CD1c-positive myeloid dendritic cell (primary cell): ENCODE results near the gene MLLT11.

ENCODE experiments used
- DNase-seq: peaks from one replicate; pipeline ENCODE4 v3.0.0-alpha.2; 2016; ENCODE audit errors: extremely low spot score

Gene MLLT11

GRCh38 chr1:151060007-151060656, at the start of gene MLLT11:
TSS of gene MLLT11 (plus strand) at chr1:151060397. CDS start at chr1:151067225, 6,828 bp downstream.
- DNase-seq, result no peak

DNA sequence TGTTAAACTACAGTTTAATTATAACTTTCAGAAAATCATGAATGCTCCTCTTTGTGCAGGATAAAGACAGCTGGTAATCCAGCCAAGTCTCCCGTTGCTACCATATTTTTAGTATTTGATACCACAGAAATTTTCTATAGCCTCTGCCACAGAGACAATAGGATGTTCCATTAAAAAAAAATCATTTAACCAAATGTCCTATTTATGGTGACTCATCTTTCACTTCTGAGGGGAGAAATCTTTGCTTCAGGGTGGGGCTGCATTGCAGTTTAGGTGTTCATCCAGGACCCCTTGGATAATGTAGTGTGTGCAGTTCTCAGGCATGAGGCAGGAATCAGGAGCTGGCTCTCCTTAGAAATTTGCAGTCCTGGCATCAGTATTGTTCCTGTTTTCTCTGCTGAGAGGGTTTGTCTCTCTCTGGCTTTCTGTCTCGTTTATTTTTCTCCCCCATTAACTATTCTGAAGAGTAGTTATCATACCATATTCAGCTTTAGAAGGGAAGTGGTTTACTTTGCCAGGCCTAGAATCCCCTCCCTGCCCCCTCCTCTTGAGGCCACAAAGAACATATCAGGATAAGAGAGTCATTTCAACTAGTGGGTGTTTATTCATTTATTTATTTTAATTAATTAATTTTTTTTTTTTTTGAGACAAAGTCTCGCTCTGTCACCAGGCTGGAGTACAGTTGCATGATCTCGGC, 48.9 kb upstream of the MLLT11 start:
- no peak for DNase-seq

GRCh38 chr1:151012684-151013471, 47.3 kb upstream of the MLLT11 start:
- DNase-seq, result no peak

GRCh38 chr1:151013518-151013917, 46.7 kb upstream of the MLLT11 start:
- no peak for DNase-seq

DNA sequence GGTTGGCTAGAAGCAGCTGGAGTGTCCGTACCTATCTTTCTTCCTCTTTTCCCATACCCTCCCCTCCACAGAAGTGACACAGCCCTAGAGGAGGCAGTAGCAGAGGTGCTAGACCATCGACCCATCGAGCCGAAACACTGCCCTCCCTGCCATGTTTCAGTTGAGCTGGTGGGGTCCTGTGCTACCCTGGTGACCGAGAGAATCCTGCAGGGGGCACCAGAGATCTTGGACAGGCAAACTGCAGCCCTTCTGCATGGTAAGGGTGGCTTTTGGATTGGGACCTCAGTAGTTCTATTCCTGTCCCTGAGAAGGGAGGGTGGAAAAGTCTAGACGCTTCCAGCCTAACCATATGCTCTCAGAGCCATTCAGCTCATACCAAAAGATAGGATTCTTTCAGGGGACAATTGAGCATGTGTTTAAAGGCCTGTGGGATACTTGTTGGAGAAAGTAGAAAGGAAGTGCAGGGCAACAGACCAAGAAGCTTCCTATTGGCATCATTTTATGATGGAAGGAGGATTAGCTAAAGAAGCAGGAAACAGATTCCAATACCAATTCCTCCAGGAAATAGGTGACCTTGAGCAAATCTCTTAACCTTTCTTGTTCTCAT, 35.6 kb upstream of the MLLT11 start:
- DNase-seq, result peak; percentile 82

GRCh38 chr1:151026460-151026859, 33.7 kb upstream of the MLLT11 start:
- DNase-seq, result no peak

- no peak for DNase-seq
Observed at GRCh38 chr1:151032164-151032563, 28.0 kb upstream of the MLLT11 start.

- DNase-seq, result no peak
Observed at GRCh38 chr1:151035167-151035566, 25.0 kb upstream of the MLLT11 start.

DNA sequence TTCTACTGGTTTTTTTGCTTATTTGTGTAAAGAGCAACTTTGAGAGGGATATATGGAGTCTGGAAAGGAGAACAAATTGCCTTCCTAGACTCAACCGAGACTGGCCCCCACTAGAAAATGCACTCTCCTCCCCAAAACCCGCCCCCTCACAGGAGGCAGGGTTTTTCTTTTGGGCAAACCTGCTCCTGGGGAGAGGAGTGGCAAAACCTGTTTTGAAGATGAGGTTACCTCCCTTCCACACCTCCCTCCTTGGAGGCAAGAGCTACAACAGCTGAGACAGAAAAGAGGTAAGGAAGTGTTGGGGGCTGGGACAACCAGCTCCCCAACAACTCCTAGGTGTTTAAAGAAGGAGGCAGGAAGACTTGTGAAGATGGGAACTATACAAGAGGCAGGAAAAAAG, 23.8 kb upstream of the MLLT11 start, which contains the start of gene BNIPL:
BNIPL (plus strand) TSS at position 231 of the 400 bp plus-strand sequence; CDS start at position 371, 140 bp downstream.
- DNase-seq, result no peak

DNA sequence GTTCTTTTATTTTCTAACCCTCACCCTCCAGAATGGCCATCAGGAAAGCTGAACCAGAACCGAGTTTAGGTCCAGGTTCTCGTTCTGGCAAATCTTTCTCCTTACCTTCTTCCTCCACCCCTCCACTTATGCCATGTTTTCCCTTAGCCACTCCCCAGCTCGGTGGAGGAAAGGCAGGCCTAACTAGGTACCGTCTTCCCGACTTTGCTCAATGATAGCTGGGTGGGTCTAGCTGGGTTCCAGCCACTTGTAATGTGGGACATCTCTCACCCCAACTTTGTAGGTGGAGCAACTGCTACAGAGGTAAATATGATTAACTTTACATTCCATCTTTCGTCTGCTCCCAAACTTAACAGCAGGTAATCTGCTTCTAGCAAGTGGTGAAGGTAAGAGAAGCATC, 23.2 kb upstream of the MLLT11 start:
- DNase-seq, result no peak

DNA sequence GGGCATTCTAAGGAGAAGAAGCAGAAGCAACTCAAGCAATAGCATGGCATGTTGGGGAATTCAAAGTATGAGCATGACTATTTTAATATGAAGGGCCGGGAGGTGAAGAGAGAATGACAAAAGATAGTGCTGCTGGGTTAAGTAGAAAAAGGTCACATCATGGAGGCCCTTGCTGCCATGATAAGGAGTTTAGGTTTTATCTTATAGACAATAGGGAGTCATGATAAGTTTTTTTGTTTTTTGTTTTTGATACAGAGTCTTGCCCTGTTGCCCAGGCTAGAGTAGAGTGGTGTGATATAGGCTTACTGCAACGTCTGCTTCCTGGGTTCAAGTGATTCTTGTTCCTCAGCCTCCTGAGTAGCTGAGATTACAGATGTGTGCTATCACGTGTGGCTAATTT, 20.7 kb upstream of the MLLT11 start:
- DNase-seq, result no peak

DNA sequence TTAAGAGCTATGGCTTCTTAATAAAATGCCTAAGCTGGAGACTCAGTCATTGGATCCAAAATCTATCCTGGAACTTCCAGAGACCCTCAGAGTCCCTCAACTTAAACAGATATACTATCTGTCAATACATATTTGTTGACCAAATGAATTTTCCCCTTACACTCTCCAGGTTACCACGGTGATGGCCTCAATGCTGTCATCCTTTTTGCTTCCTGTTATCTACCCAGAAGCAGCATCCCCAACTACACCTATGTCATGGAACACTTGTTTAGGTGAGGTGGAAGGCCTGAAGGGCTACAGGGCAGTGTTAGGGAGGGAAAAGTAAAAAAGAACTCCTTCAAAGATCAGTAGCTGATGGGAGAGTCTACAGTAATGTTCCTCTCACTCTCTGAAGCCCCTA, 17.0 kb upstream of the MLLT11 start:
- no peak for DNase-seq

DNA sequence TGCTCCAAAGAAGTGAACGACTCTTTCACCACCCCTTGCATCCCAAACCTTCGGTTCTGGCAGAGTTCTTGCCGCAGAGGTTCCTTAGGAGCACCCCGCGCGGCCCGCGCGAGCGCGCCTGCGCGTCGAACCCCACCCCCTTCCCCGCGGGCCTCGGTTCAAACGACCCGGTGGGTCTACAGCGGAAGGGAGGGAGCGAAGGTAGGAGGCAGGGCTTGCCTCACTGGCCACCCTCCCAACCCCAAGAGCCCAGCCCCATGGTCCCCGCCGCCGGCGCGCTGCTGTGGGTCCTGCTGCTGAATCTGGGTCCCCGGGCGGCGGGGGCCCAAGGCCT, 12.6 kb upstream of the MLLT11 start, which contains the start of gene C1orf56:
C1orf56 (plus strand) TSS at position 161 of the 334 bp plus-strand sequence; CDS start at position 258, 97 bp downstream.
- peak; percentile 46 for DNase-seq

GRCh38 chr1:151047925-151048644, 12.1 kb upstream of the MLLT11 start:
- peak; percentile 44 for DNase-seq

GRCh38 chr1:151048645-151049032, 11.6 kb upstream of the MLLT11 start:
- DNase-seq, result no peak

GRCh38 chr1:151049458-151049857, 10.7 kb upstream of the MLLT11 start:
- no peak for DNase-seq

- no peak for DNase-seq
Observed at GRCh38 chr1:151050051-151050688, 10.0 kb upstream of the MLLT11 start.

DNA sequence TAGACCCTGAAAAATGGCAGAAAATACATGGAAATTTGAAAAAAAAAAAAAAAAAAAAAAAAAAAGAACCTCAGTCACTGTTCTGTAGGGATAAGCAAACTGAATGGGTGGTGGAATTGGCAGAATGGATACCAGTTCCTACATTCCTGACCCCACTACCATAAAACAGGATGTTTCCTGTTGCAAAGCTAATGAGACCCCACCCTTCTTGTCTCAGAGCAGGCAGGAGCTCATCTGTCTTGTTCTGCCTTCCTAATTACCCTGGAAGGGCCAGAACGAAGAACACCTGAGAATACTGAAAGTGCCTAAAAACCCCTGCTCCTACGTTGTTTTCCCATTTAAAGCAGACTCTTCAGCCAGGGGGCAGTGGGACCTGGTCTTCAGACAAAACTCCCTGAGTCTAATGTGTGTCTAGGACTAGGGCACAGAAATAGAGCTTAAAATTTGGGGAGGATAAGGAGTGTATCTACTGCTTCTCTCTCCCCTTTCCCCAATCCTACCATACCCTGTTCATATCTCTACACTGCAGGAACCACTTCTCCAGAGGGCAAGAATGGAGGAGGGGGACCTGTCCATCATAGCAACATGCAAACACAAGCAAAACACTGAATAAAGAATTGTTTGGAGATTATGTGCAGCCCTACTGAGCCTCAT, 8.7 kb upstream of the MLLT11 start:
- DNase-seq, result no peak

DNA sequence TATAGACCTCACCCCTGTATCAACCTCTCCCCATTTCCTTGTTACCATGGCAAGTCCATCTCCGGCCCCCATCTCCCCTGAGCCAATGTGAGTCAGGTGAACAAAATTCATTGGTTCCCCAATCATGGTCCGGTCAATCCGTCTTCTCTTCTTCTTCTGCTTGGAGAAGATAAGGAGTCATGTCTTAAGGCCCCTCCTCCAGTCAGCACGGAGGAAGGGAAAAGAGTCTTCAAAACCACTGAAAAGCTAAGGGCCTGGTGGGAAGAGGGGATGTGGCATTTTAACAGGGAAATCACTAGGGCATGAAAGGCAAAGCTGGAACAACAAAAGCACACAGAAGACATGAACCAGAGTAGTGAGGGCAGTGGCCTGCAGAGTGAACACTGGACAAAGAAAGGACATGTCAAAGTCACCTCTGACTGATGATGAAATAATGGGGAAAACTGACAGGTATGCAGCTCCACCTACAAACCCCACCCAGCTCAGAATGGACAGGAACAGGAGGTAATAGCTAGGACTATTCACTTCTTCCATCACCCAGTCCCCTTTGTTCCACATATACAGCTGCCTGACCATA, 5.1 kb upstream of the MLLT11 start:
- DNase-seq, result no peak

DNA sequence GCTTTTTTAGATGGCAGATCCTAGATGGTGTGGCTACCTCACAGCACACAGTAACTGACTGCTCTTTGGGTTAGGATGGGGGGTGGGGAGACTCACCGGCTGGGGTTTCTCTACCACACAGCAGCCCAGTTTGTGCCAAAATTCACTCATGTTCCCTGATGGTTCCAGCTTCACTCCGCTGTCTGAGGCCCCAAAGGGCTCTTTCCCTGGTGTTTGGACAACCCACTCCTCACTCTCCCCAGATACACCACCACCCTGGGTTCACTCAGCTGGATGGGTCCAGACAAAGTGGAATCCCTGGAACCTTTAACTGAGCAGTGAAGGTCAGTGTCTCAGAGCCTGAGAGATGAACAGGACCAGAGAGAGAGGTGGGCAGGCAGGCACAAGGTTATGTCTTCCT, 4.6 kb upstream of the MLLT11 start:
- DNase-seq, result no peak
